OCI-LY7 (cell line): ENCODE results near the gene CSF1R.

Source experiments
- EZH2phosphoT487 ChIP-seq: fragments of 200-600 bp; sonication (generic); IDR thresholded peaks from 2 replicates; pipeline ENCODE4 v1.6.1; 2018; ENCODE audit warnings: low read depth, borderline replicate concordance, mild to moderate bottlenecking, mixed run types, antibody characterized with exemption, low read length, moderate library complexity, mixed read lengths
- TF ChIP-seq, protein P1 (sequence below): fragments of 200-600 bp; sonication (generic); conservative IDR thresholded peaks from 2 replicates; pipeline ENCODE4 v1.5.1; 2014; ENCODE audit warnings: mild to moderate bottlenecking, antibody characterized with exemption, low read length, moderate library complexity, mixed read lengths

DNA sequence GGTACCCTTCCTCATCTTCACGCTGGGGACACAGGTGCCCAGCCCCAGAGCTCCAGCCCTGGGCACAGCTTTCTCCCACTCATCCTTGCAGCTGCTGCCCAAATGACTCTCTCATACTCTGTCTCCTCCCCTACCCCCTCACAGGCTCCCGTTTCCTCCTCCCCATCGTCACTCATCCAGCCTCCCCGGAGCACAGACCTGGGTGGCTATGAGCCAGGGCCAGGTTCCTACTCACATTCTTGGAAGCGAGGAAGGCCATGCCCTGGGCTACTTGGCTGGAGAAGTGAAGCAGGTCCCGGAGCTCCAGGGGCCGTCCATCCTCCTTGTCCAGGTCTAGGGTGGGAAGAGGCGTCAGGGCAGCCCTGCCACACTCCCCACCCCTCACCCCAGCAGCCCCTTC, 29.3 kb downstream of the CSF1R start:
- TF ChIP-seq, protein P1, sequence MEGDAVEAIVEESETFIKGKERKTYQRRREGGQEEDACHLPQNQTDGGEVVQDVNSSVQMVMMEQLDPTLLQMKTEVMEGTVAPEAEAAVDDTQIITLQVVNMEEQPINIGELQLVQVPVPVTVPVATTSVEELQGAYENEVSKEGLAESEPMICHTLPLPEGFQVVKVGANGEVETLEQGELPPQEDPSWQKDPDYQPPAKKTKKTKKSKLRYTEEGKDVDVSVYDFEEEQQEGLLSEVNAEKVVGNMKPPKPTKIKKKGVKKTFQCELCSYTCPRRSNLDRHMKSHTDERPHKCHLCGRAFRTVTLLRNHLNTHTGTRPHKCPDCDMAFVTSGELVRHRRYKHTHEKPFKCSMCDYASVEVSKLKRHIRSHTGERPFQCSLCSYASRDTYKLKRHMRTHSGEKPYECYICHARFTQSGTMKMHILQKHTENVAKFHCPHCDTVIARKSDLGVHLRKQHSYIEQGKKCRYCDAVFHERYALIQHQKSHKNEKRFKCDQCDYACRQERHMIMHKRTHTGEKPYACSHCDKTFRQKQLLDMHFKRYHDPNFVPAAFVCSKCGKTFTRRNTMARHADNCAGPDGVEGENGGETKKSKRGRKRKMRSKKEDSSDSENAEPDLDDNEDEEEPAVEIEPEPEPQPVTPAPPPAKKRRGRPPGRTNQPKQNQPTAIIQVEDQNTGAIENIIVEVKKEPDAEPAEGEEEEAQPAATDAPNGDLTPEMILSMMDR = no peak
- TF ChIP-seq EZH2phosphoT487 = no peak
